HepG2 (cell line): ENCODE results near the gene AP1AR. TPM values are rescaled to one million over a fixed set of nuclear protein-coding genes. Genes with fewer than 3 reads are reported as not detected.

Source experiments
- ATAC-seq: fragments of 200-7000 bp; cut with Tn5 transposase; 3 replicates; pipeline ENCODE4 v1.9.1; 2020; ENCODE audit warnings: mild to moderate bottlenecking, moderate library complexity
- BruUV-seq: library from RNA; stranded (reverse); fragments of 400-500 nt; replicated peaks from 2 replicates; lab custom pipeline; 2021; lab: Mats Ljungman, UMichigan
- CTCF ChIA-PET: fragments of 300-600 bp; formaldehyde crosslinking; extraction: SDS; loops from one replicate; lab custom pipeline; 2021; ENCODE audit warnings: low total read pairs, inconsistent platforms, low intra/inter-chr PET ratio; lab: Yijun Ruan, JAX
- POLR2A ChIA-PET: fragments of 350-600 bp; sonication (Branson Sonifier 250); formaldehyde crosslinking; loops from one replicate; lab custom pipeline; 2020; ENCODE audit warnings: antibody characterized with exemption, inconsistent platforms; lab: Yijun Ruan, JAX
- DNase-seq: peaks from one replicate; pipeline ENCODE4 v3.0.0-alpha.2; 2015; ENCODE audit warnings: low spot score
- FAIRE-seq: peaks from 3 replicates; lab custom pipeline; 2011; peaks lifted over from hg19 to GRCh38; lab: Jason Lieb, UNC
- H2AFZ ChIP-seq: one replicate; pipeline ENCODE4 v1.6.1; 2011; ENCODE audit warnings: low read length, inconsistent platforms
- H3K27ac ChIP-seq: fragments of 300-600 bp; 3 replicates; pipeline ENCODE4 v1.8.0; 2011; ENCODE audit warnings: mixed run types, mild to moderate bottlenecking, mixed read lengths, low read length, inconsistent platforms; ENCODE audit not compliant: insufficient read depth; ENCODE audit errors: extremely low read length
- H3K27me3 ChIP-seq, 2 experiments: fragments of 200-600 bp in 1 of 2; 2 replicates in 1 of 2; 3 replicates in 1 of 2; pipeline versions ENCODE4 v1.6.0 to v1.8.0; 2011; ENCODE audit warnings: low read length in 2 of 2, mild to moderate bottlenecking in 2 of 2, moderate library complexity in 2 of 2, inconsistent platforms in 1 of 2; ENCODE audit not compliant: insufficient read depth in 2 of 2, control insufficient read depth in 1 of 2
- H3K36me3 ChIP-seq, 2 experiments: fragments of 200-600 bp in 1 of 2; replicated peaks in 1 of 2; 2 replicates in 1 of 2; 3 replicates in 1 of 2; pipeline versions ENCODE4 v1.5.1 to v1.8.0; 2011; ENCODE audit warnings: low read length in 2 of 2, inconsistent platforms in 1 of 2; ENCODE audit not compliant: insufficient read depth in 2 of 2, control insufficient read depth in 1 of 2
- H3K4me1 ChIP-seq: 2 replicates; pipeline ENCODE4 v1.5.1; 2012; ENCODE audit warnings: low read length, inconsistent platforms; ENCODE audit not compliant: insufficient read depth
- H3K4me2 ChIP-seq: 2 replicates; pipeline ENCODE4 v1.6.0; 2011; ENCODE audit warnings: low read depth, low read length, inconsistent platforms
- H3K4me3 ChIP-seq, 3 experiments: fragments of 200-600 bp in 1 of 3; sonication (generic), shearing (Covaris generic) in 1 of 3; replicated peaks in 1 of 3; 2 replicates each; pipeline ENCODE4 v1.5.1; 2011 to 2016; ENCODE audit warnings: low read length in 3 of 3, inconsistent platforms in 2 of 3, low read depth in 2 of 3, mild to moderate bottlenecking in 2 of 3, control low read depth in 1 of 3, mixed read lengths in 1 of 3; ENCODE audit not compliant: insufficient read depth in 1 of 3
- H3K79me2 ChIP-seq: one replicate; pipeline ENCODE4 v1.6.1; 2011; ENCODE audit warnings: low read length, inconsistent platforms; ENCODE audit not compliant: insufficient read depth
- H3K9ac ChIP-seq: 2 replicates; pipeline ENCODE4 v1.6.0; 2011; ENCODE audit warnings: mild to moderate bottlenecking, low read depth, low read length, inconsistent platforms; ENCODE audit not compliant: insufficient read depth
- H3K9me3 ChIP-seq: 2 replicates; pipeline ENCODE4 v1.5.1; 2012; ENCODE audit warnings: mild to moderate bottlenecking, low read length
- H4K20me1 ChIP-seq: 2 replicates; pipeline ENCODE4 v1.6.0; 2011; ENCODE audit warnings: inconsistent platforms, mild to moderate bottlenecking, low read length, moderate library complexity; ENCODE audit not compliant: insufficient read depth
- HOXA7 ChIP-seq: sonication (generic); formaldehyde crosslinking; IDR thresholded peaks from 2 replicates; pipeline ENCODE4 v1.8.1; 2022; ENCODE audit warnings: mild to moderate bottlenecking, missing genetic modification reagents, moderate library complexity
- HOXD1 ChIP-seq: sonication (generic); formaldehyde crosslinking; IDR thresholded peaks from 2 replicates; pipeline ENCODE4 v1.5.0; 2020; ENCODE audit warnings: missing genetic modification reagents
- JUNB ChIP-seq: sonication (generic); formaldehyde crosslinking; IDR thresholded peaks from 2 replicates; pipeline ENCODE4 v1.8.0; 2022; ENCODE audit warnings: missing genetic modification reagents, mild to moderate bottlenecking, borderline replicate concordance
- UBTF ChIP-seq: sonication (generic); formaldehyde crosslinking; IDR thresholded peaks from 2 replicates; pipeline ENCODE4 v1.4.0; 2020; ENCODE audit warnings: mild to moderate bottlenecking, missing genetic modification reagents
- ZBTB7B ChIP-seq: sonication (generic); formaldehyde crosslinking; IDR thresholded peaks from 2 replicates; pipeline ENCODE4 v1.4.0; 2020; ENCODE audit warnings: missing genetic modification reagents
- ZNF263 ChIP-seq: sonication (generic); formaldehyde crosslinking; IDR thresholded peaks from 2 replicates; pipeline ENCODE4 v1.4.0; 2020; ENCODE audit warnings: missing genetic modification reagents
- ZNF782 ChIP-seq: sonication (generic); formaldehyde crosslinking; IDR thresholded peaks from 2 replicates; pipeline ENCODE4 v1.4.0; 2020; ENCODE audit warnings: missing genetic modification reagents, mild to moderate bottlenecking, borderline replicate concordance
- WGBS: methylation state at CpG from one replicate; pipeline ENCODE4 v1.1.6; 2017; ENCODE audit warnings: low lambda C conversion rate; 5-methylcytosine and 5-hydroxymethylcytosine counted together
- in situ Hi-C: cut with HindIII; loops from 2 replicates; pipeline ENCODE4 v1.10.0; 2017; ENCODE audit warnings: low pct_unique_long_range_greater_than_20kb; ENCODE audit not compliant: extremely low pct_ligation_motif_present
- intact Hi-C: fragments of 100-400 bp; cut with micrococcal nuclease; formaldehyde crosslinking; loops from one replicate; pipeline ENCODE4 v1.10.0; 2022; ENCODE audit not compliant: unreplicated experiment
- polyA plus RNA-seq, 8 experiments: library from polyadenylated mRNA; depleted of rRNA in 3 of 8; stranded (reverse) in 7 of 8; unstranded in 1 of 8; fragments of >200 nt; fragmentation: Illumina TruSeq in 4 of 8; extraction: Trizol in 4 of 8; gene quantifications; 2 replicates each; pipeline versions ENCODE4 v1.2.1 to v1.2.3, GENCODE V29; 2011 to 2016; ENCODE audit warnings: low read depth in 4 of 8, missing spikeins in 1 of 8, mixed read lengths in 1 of 8; ENCODE audit not compliant: insufficient read depth in 1 of 8
- total RNA-seq, 5 experiments: library from RNA; depleted of rRNA; stranded (reverse); fragments of >200 nt; fragmentation: Illumina TruSeq; extraction: Trizol; gene quantifications; 2 replicates each; pipeline ENCODE4 v1.2.3, GENCODE V29; 2016; ENCODE audit warnings: low read depth in 1 of 5

Gene AP1AR
- total and polyA plus RNA-seq, 2 of the 13 experiments (the other 11 are each of a cell fraction or from before 2014, with no cell fraction given), result 24.9 to 39.9 TPM

GRCh38 chr4:112272292-112272691 lies 40.7 kb downstream of the AP1AR start:
- intact Hi-C loops, result no loop called here
- POLR2A ChIA-PET, result no interaction called here

More at GRCh38 chr4:112272292-112272691, 40.7 kb downstream of the AP1AR start:
- TF ChIP-seq ZNF782 (CRISPR knock-in tag) (no peak), HOXA7 (no peak), ZBTB7B (CRISPR knock-in tag) (no peak), HOXD1 (CRISPR knock-in tag) (no peak), ZNF263 (CRISPR knock-in tag) (no peak), UBTF (CRISPR knock-in tag) (no peak), JUNB (no peak)
- H3K4me1 ChIP-seq, result no peaks in the 10 kb centered on the region
- H3K9ac ChIP-seq, result no peak overlapping the region
- H4K20me1 ChIP-seq, result no peaks in the 10 kb centered on the region
- no peak overlapping the region for H3K27ac ChIP-seq
- in situ Hi-C loops, result no loop called here
- H3K4me3 ChIP-seq, result no peak overlapping the region
- H3K27me3 ChIP-seq, result no peaks in the 10 kb centered on the region
- no peaks in the 10 kb centered on the region for H3K79me2 ChIP-seq
- 98% methylated on average over 4 of the region's 4 CpGs for WGBS
- FAIRE-seq, result no peak
- no peaks in the 10 kb centered on the region for H3K9me3 ChIP-seq
- DNase-seq, result no peak
- H3K4me2 ChIP-seq, result no peak overlapping the region
- CTCF ChIA-PET, result no interaction called here
- H2AFZ ChIP-seq, result no peak overlapping the region
- no TSS peak for BruUV-seq
- H3K36me3 ChIP-seq, result peaks cover 0 to 15% of the 10 kb centered on the region in 2 experiments; a peak in 3 of 5 replicates
- ATAC-seq, result no peak
